Loucy (cell line): ENCODE measurements around the gene ADAMTSL2.

Source experiments
- CTCF ChIP-seq: fragments of 200-600 bp; sonication (generic); conservative IDR thresholded peaks from 2 replicates; pipeline ENCODE4 v1.5.1; 2014; ENCODE audit warnings: mild to moderate bottlenecking, antibody characterized with exemption, low read length
- EZH2phosphoT487 ChIP-seq: fragments of 200-600 bp; IDR thresholded peaks from 2 replicates; pipeline ENCODE4 v1.6.1; 2018; ENCODE audit warnings: antibody characterized with exemption, mild to moderate bottlenecking, moderate library complexity, borderline replicate concordance

- TF ChIP-seq CTCF: no peak
- no peak for TF ChIP-seq EZH2phosphoT487
Observed at GRCh38 chr9:133577737-133578112, 43.2 kb downstream of the ADAMTSL2 start.
